ENCODE measurements around the gene CCL27.

CCL27 gene

GRCh38 chr9:34690983-34691935, 28.8 kb upstream of the CCL27 start, which contains the start of gene CCL19:
CCL19 (minus strand) TSS chr9:34691276; CDS start chr9:34691139, 137 bp downstream.
- CTCF ChIA-PET = interaction anchor here (1.2 to 4.7 kb wide), 3 partner anchors 9 to 16 kb away, joined by 4 to 30 read pairs (median 7); no protein-coding TSS in a partner anchor
- POLR2A ChIA-PET = no interaction called here
- no peak for DNase-seq (ENCODE audit: extremely low spot score)
- TF ChIP-seq CTCF (IDR thresholded peaks at IDR 0.05; ENCODE audit: control extremely low read depth, extremely low read depth, low read depth, missing control alignments) = no peak

GRCh38 chr9:34689512-34689911, 27.1 kb upstream of the CCL27 start:
- ChIA-PET POLR2A (no interaction called here), CTCF (interaction anchor here (1.0 to 1.5 kb wide), 2 partner anchors 10 to 13 kb away, joined by 3 to 5 read pairs; no protein-coding TSS in a partner anchor)
- DNase-seq (ENCODE audit: extremely low spot score) = no peak
- no peak for TF ChIP-seq CTCF (IDR thresholded peaks at IDR 0.05; ENCODE audit: control extremely low read depth, extremely low read depth, low read depth, missing control alignments)

- POLR2A ChIA-PET = no interaction called here
- no peak for TF ChIP-seq CTCF (IDR thresholded peaks at IDR 0.05; ENCODE audit: control extremely low read depth, extremely low read depth, low read depth, missing control alignments)
- CTCF ChIA-PET = interaction anchor here (1.4 to 1.5 kb wide), 2 partner anchors 9 to 11 kb away, joined by 3 read pairs; no protein-coding TSS in a partner anchor
- no peak for DNase-seq (ENCODE audit: extremely low spot score)
These were observed 26.6 kb upstream of the CCL27 start for GRCh38 chr9:34689116-34689470.

GRCh38 chr9:34688329-34689115, 26.1 kb upstream of the CCL27 start:
- no peak for TF ChIP-seq CTCF (IDR thresholded peaks at IDR 0.05; ENCODE audit: control extremely low read depth, extremely low read depth, low read depth, missing control alignments)
- no peak for DNase-seq (ENCODE audit: extremely low spot score)
- CTCF ChIA-PET = interaction anchor here (1.4 to 3.8 kb wide), 3 partner anchors 10 to 14 kb away, joined by 3 to 17 read pairs (median 3); no protein-coding TSS in a partner anchor
- POLR2A ChIA-PET = no interaction called here

- no peak for TF ChIP-seq CTCF (IDR thresholded peaks at IDR 0.05; ENCODE audit: control extremely low read depth, extremely low read depth, low read depth, missing control alignments)
- no peak for DNase-seq (ENCODE audit: extremely low spot score)
- POLR2A ChIA-PET = no interaction called here
- CTCF ChIA-PET = interaction anchor here (1.2 to 3.8 kb wide), 5 partner anchors 11 to 15 kb away, joined by 3 to 17 read pairs (median 8); no protein-coding TSS in a partner anchor
These were observed 25.0 kb upstream of the CCL27 start for GRCh38 chr9:34687276-34688030.

Data from GM10248 (cell line).